ENCODE data around the gene RPL10. TPM values are rescaled to one million over a fixed set of nuclear protein-coding genes. Genes with fewer than 3 reads are reported as not detected.

The RPL10 gene
- total and polyA plus RNA-seq, 2 of the 13 experiments (the other 11 are each of a cell fraction or from before 2014, with no cell fraction given), result 2,381 to 4,713 TPM

DNA sequence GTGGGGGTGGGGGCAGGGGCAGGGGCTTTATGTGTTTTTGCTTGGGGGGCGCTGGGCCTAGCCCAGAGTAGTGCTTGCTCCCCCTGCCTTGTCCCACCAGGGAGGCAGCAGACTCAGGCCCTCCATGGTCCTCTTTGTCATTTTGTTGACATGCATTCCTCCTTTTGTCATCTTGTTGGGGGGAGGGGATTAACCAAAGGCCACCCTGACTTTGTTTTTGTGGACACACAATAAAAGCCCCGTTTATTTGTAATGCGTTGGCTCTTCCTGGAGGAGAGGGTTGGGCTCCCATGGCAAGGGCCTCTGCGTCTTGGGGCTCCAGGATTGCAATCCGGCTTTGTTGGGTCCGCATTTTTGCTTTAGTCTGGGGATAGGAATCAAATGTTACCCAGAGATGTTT is 16.9 kb upstream of the RPL10 start (continued):
- TF ChIP-seq, protein P1, sequence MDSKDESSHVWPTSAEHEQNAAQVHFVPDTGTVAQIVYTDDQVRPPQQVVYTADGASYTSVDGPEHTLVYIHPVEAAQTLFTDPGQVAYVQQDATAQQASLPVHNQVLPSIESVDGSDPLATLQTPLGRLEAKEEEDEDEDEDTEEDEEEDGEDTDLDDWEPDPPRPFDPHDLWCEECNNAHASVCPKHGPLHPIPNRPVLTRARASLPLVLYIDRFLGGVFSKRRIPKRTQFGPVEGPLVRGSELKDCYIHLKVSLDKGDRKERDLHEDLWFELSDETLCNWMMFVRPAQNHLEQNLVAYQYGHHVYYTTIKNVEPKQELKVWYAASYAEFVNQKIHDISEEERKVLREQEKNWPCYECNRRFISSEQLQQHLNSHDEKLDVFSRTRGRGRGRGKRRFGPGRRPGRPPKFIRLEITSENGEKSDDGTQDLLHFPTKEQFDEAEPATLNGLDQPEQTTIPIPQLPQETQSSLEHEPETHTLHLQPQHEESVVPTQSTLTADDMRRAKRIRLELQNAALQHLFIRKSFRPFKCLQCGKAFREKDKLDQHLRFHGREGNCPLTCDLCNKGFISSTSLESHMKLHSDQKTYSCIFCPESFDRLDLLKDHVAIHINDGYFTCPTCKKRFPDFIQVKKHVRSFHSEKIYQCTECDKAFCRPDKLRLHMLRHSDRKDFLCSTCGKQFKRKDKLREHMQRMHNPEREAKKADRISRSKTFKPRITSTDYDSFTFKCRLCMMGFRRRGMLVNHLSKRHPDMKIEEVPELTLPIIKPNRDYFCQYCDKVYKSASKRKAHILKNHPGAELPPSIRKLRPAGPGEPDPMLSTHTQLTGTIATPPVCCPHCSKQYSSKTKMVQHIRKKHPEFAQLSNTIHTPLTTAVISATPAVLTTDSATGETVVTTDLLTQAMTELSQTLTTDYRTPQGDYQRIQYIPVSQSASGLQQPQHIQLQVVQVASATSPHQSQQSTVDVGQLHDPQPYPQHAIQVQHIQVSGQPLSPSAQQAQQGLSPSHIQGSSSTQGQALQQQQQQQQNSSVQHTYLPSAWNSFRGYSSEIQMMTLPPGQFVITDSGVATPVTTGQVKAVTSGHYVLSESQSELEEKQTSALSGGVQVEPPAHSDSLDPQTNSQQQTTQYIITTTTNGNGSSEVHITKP (CRISPR knock-in tag; IDR thresholded peaks at IDR 0.05; ENCODE audit: low read depth), result no peak

DNA sequence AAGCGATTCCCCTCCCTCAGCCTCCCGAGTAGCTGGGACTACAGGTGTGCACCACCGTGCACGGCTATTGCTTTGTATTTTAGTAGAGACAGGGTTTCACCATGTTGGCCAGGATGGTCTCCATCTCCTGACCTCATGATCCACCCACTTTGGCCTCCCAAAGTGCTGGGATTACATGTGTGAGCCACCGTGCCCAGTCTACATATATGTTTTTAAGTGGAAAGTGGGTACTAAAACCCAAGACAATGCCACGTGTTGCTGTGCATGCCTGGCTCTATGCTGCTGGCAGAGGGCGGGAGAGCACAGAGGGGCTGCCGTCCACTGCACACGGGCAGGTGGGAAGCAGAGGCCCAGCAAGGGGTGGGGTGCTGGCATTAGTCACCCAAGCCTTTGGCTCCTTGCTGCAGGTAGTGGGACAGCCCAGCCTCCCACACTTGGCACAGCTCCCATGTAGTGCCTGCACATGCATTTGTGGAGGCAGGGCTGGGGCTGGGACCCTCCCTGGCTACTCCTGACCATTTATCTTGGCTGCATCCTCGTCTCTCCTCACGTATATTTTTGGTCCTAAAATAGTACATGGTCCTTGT is 15.6 kb upstream of the RPL10 start:
- H3K4me2 ChIP-seq (ENCODE audit: low read depth, low read length), result no peak overlapping the region
- intact Hi-C loops (cut with micrococcal nuclease; ENCODE audit: unreplicated experiment) (no loop called here), in situ Hi-C loops (cut with HindIII; ENCODE audit: extremely low pct_ligation_motif_present, low pct_unique_long_range_greater_than_20kb) (no loop called here)
- no peak overlapping the region for H3K9ac ChIP-seq (ENCODE audit: insufficient read depth, low read depth, low read length)
- H3K4me3 ChIP-seq (replicated peaks in 1 of 3; ENCODE audit: insufficient read depth in 1 of 3, low read depth in 2 of 3, low read length in 3 of 3), result no peak overlapping the region
- no peak for FAIRE-seq
- peak; percentile 44 for TF ChIP-seq AGO2 (optimal IDR thresholded peaks at IDR 0.05; ENCODE audit: low read depth, low read length)
- TF ChIP-seq, protein P2, sequence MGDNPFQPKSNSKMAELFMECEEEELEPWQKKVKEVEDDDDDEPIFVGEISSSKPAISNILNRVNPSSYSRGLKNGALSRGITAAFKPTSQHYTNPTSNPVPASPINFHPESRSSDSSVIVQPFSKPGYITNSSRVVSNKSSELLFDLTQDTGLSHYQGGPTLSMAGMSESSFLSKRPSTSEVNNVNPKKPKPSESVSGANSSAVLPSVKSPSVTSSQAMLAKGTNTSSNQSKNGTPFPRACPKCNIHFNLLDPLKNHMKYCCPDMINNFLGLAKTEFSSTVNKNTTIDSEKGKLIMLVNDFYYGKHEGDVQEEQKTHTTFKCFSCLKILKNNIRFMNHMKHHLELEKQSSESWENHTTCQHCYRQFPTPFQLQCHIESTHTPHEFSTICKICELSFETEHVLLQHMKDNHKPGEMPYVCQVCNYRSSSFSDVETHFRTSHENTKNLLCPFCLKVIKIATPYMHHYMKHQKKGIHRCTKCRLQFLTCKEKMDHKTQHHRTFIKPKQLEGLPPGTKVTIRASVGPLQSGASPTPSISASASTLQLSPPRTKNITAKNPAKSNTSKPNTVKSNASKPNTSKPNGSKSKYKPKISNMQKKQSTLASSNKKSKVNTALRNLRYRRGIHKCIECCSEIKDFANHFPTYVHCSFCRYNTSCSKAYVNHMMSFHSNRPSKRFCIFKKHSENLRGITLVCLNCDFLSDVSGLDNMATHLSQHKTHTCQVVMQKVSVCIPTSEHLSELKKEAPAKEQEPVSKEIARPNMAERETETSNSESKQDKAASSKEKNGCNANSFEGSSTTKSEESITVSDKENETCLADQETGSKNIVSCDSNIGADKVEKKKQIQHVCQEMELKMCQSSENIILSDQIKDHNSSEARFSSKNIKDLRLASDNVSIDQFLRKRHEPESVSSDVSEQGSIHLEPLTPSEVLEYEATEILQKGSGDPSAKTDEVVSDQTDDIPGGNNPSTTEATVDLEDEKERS (CRISPR knock-in tag; IDR thresholded peaks at IDR 0.05), result no peak
- WGBS (ENCODE audit: low lambda C conversion rate), result 93% methylated on average over 6 of the region's 11 CpGs
- no peak overlapping the region for H2AFZ ChIP-seq (ENCODE audit: low read length)
- H3K36me3 ChIP-seq (replicated peaks in 1 of 2; ENCODE audit: control insufficient read depth in 1 of 2, insufficient read depth in 2 of 2, low read length in 2 of 2), result no peaks in the 10 kb centered on the region
- POLR2A ChIA-PET, result interaction anchor here (1.4 to 1.8 kb wide), 2 partner anchors 9 to 15 kb away, joined by 4 to 5 read pairs; partner anchors contain the start of gene RPL10
- peaks cover 8% of the 10 kb centered on the region for H3K79me2 ChIP-seq (ENCODE audit: insufficient read depth, low read length)
- peaks cover 25% of the 10 kb centered on the region for H3K4me1 ChIP-seq (ENCODE audit: insufficient read depth, low read length)
- no TSS peak for BruUV-seq (replicated peaks)
- H3K27me3 ChIP-seq (ENCODE audit: control insufficient read depth in 1 of 2, insufficient read depth in 2 of 2, low read length in 2 of 2), result no peaks in the 10 kb centered on the region
- CTCF ChIA-PET (ENCODE audit: low intra/inter-chr PET ratio, low total read pairs), result no interaction called here
- H4K20me1 ChIP-seq (ENCODE audit: insufficient read depth, low read length), result no peaks in the 10 kb centered on the region
- no peak for DNase-seq (ENCODE audit: low spot score)
- no peak for ATAC-seq
- no peaks in the 10 kb centered on the region for H3K9me3 ChIP-seq (ENCODE audit: low read length)
- no peak overlapping the region for H3K27ac ChIP-seq (ENCODE audit: extremely low read length, insufficient read depth, low read length)

All from HepG2 (cell line).